Myocyte (in vitro differentiated cells): ENCODE measurements around the gene ROBO2. TPM values are rescaled to one million over a fixed set of nuclear protein-coding genes. Genes with fewer than 3 reads are reported as not detected.

Experiments
- DNase-seq: peaks from one replicate; pipeline ENCODE4 v3.0.0-alpha.2; 2012; ENCODE audit warnings: low read depth
- total RNA-seq: library from RNA; depleted of rRNA; stranded (reverse); fragments of >200 nt; gene quantifications from 2 replicates; pipeline ENCODE4 v1.2.3, GENCODE V29; 2014

Gene ROBO2
- total RNA-seq, 1 donor from 2014 or later: not detected

DNA sequence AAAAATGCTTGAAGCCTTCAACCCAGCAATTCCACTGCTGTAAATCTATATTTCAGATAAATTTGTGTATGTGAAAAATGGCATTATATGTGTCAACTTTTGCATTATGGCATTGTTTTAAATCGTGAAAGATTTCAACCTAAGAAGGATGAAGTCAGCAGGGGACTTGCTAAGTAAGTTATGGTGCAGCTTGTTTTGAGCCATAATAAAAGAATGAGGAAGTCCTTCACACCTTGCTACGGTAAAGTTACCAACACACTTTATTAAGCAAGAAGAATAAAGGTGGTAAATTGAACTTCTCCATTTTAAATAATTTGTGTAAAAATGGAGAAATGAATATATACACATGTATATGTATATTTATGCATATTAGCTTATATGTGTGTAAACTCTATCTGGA, 371.4 kb downstream of the ROBO2 start:
- no peak for DNase-seq

DNA sequence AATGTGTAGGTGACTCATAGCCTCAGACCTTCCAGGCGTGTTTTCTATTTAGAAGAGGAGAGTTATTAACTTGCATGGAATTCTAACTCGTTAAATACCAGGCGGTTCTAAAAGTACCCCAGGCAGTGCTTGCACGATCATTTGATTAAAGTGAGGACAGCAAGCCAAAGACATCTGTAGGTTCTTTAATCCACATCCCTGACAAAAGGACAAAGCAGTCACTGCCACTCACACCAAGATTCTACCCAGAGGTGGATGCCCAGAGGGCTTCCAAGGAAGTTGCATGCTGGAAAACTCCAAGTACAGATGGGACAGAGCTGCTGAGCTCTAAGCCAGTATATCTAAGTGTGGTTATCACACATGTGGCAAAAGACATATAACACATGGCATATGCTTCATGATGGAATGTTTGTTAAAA, 372.1 kb downstream of the ROBO2 start:
- no peak for DNase-seq

DNA sequence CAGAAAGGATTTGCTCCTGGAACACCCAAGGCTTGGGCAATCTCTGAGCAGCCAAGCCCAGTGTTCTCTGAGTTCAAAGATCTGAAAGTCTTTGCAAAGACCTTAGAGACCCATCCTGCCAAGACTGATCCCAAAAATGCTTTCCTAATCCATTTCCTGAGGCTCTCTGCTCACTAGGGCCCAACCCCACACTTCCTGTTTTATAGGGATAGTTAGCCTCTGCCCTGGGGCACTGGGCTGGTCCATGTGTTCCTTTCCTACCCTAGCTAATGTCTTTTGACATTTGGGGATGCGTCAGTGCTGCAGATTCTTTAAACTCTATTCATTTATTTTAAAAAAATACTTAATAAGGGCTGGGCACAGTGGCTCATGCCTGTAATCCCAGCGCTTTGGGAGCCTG, 372.7 kb downstream of the ROBO2 start:
- no peak for DNase-seq

DNA sequence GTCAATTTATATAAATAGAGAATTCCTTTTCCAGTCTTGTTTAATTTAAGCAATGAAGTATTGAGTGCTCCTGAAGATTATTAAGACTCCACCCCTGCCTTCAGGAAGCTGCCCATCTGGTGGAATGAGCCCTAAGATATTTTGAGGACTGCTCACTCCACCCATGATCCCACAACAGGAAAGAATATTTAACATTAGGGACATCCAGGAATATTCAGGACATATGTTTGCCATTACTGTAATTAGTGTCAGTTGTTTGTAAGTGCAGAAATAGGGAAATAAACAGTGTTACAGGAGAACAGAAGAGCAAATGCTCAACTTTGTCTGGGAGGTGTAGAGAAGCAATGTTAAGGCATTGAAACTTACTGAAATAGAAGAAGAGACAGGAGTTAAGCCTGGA, 375.0 kb downstream of the ROBO2 start:
- no peak for DNase-seq

DNA sequence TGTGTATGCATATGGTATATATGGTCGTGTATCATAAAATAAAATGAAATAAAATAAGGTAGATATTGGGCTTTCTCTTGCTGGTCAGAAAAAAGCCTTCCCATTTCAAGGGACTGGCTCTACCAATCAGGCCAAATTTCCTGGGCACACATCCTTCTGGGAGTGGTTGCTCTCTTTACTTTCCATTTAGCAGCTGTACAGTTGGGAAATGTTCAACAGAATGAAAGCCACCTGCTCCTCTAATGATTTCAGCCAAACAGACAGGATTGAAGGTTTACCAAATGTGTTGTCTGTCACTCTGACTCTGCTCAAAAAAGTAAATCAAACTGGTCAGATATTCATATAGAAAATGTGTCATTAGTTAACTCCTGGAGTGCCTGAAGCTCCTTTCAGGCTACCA, 380.4 kb downstream of the ROBO2 start:
- DNase-seq: no peak

DNA sequence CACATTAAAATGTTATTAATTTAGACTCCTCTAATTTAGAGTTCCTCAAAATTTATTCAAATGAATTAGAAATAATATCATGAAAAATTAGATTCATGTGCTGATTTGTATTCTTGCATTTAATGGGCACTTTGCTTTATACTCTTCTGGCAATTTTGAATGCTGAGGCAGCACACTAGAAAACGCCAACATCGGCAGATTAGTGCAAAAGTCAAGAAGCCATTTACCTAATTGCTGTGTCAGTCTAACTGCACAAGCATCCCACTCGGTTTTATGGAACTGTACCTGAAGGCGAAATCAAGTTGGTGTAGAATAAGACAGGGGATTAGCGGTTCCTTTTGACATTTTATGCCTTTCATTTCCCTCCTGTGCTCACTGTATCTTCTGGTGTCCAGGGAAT, 382.0 kb downstream of the ROBO2 start:
- DNase-seq: no peak

DNA sequence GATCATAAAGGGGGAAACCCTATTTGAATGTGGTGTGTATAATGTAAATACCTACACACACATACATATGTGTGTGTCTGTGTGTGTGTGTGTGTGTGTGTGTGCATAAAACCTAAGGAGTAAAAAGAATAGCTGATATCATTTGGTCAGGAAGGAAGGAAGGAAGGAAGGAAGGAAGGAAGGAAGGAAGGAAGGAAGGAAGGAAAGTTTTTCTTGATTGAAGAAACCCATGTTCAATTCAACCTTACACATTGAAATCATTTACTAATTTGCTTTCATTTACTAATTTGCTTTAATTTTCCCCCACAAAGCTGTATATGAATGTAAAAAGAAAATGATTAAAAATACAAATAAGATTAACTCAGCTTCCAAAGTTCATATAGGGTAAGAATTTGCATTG, 386.6 kb downstream of the ROBO2 start:
- DNase-seq: no peak

DNA sequence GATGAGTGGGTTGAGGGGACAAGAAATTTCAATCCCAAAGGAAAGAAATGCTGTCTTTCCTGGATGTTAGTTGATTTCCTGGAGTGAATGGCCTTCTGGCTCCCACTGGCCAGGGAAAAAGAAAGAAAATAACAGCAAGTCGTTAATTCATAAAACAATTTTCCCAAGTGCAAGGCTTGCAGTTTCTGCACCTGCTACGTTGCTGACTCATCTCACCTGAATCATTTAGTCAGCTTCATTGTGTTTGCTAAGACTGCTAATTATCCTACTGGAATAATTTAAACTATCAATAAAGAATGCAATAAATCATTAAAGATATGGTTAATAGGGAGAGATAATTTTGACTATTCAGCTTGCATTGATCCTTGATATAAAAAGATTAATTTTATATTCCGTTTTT, 387.6 kb downstream of the ROBO2 start:
- no peak for DNase-seq

DNA sequence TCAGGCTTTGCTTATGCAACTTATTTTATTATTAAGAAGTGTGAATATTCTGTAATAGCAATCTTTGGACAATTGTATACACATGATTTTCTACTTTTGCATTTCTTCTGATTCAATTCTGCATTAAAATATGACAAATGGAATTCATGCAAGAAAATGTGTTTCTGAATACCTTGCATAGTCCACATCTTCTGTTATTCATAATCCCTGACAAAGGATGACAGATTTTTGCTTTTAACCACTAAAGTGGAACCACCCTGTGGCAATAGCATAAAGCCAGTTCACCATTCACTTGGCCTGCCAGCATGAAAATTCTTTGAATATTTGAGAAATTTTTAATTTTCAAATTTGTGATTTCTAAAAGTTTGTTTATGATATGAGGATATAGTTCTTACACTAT, 397.0 kb downstream of the ROBO2 start:
- DNase-seq: no peak

DNA sequence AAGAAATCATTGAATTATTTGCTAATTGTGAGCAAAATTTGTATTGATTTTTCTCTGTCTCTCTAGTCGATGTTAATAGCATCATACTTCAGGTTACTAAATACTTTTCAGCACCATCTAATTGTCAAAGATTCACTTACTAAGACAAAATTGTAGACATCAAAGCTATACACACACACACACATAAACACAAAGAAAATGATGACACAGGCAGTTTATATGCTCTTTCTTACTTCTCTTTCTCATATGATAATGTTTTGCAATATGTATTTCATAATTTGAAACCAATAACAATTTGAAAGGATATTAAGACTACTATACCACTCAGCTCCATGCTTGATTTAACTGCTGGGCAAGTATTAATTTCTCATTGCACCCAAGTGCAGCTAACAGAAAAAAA, 406.2 kb downstream of the ROBO2 start:
- no peak for DNase-seq

DNA sequence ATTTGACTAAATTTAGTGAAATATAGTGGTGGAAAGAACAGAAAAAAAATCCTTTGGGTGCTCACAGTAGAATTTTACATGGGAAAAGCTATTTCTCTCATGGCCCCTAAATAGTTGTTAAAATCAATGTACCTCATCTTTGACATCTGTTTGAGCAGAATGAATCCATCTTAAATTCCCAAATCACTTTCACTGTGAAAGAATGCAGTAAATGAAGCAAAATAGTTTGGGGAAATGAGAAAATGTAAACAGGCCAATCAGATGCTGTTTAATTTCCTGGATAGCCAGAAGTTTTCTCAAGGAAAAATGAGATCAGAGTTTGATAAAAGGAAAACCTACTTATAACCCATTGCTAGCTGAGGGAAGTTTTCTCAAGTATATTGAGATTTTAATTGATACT, 406.9 kb downstream of the ROBO2 start:
- no peak for DNase-seq

DNA sequence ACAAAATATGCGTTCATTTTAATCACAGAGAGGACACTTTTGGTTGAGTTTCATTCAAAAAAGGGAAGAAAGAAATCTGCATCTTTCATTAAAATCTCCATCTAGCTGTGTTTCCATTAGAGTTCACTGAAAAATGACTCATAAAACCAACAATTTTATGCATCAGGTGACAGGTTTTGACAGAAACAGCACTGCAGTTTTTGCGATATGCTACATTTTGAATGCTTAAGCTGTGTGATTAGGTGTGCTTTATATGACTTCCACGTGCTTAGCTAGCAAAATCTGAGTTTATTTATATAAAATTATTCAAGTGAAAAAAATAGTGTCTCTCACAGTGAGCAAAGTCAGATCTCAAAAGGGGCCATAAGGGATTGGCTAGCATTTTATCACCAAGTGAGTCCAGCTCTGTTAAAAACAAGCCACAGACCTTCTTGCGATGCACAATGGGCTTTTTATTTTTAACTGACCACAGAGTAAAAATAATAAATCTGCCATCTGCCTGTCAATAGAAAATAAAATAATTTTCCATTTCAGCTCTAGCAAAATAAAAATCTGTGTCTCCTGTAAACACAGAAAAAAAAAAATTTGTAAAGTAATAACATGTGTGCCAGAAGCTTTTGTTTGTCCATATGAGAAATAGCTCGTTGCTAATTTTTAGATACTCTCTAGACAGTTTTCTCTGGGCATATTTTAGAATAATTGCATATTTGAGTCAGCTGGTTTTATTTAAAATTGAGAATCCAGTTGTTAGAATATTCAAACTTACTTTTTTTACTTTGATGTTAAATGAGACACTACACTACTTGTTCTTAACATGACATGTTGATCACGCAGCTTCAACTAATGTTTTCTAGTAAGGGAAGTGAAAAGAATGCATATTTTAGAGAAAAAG, 409.8 kb downstream of the ROBO2 start:
- no peak for DNase-seq

DNA sequence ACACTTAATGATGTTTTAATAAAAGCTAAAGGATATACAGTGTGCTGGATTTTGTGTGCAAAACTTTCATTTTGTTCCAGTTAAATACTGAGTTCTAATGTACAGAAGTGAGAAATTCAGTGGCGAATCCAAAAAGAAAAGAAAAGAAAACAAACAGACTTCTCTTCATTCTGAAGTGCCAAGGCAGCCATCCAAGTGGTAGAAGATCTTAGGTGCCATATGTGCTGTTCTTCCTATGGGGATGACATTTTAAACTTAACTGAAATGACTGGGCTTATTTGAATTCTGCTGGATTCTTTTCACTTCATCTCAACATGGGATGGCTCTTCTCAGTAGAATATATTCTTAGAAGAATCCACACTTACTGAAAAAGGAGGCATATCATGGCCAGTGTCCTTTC, 416.5 kb downstream of the ROBO2 start:
- DNase-seq: no peak

DNA sequence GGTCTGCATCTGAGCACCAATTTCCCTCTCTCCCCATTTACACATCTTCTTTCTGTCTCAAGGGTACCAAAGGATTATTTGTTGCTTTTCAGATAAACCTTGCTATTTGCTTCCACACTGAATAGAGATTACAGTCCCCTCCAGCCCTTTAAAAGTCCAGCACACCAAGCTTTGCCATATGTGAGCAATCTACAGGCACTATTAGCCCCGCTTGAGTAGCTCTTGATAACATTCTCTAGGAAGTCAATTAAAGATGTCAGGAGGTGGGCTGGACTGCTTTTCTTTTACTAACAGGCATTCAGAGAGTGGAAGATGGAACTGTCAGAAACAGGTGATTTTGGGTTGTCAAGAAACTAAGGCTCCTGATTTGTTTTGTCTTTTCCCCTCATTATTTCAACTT, 417.0 kb downstream of the ROBO2 start:
- no peak for DNase-seq

DNA sequence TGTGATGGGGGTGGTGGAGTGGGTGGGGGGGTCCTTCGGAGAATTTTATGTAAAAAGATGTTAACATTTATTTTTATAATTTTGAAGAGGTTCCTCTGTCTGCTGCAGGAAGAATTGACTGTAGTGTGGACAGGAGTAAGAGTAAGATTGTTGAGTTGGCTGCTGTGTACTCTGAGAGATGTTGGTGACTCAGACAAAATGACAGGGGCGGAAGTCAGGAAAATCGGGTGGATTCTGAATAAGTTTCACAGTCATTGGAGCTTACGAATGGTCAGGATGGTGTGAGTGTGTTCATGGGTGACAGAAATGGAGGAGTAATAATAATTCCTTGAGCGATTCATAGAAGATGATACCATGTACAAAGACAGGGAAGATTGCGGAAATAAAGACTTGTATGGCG, 420.0 kb downstream of the ROBO2 start:
- no peak for DNase-seq

DNA sequence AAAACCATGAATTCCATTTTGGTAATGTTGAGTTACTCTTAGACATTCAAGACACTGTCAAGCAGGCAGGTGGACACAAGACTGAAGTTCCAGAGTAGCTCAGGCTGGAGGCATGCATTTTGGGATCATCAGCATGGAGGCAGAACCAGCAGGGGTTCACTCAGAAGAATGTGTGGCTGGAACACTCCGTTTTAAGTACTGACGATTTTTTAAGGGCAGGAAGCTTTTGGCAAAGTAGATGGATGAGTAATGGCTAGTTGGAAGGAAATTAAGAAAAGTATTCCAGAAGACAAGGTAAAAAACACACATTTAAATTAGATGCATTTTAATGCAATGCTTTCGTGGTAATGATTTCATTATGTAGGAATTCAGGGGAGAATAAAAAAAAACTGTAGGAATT, 420.4 kb downstream of the ROBO2 start:
- no peak for DNase-seq

DNA sequence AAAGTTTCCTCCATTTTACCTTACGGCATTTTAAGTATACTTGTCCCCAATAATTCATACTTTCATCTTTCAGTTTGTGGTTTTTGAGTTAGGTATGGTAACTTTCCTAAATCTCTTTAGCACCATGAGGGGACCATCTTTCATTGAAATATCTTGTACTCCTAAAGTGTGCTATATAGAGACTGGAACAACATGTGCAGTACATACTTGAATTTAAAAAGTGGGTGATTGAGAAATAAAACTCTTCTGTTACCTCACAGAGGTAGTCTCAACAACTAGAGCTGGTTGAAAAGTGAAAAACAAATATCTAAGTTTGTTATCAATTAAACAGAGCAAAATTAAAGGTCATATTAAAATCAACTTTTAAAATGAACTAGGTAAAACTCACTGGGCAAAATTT, 423.1 kb downstream of the ROBO2 start:
- DNase-seq: no peak

DNA sequence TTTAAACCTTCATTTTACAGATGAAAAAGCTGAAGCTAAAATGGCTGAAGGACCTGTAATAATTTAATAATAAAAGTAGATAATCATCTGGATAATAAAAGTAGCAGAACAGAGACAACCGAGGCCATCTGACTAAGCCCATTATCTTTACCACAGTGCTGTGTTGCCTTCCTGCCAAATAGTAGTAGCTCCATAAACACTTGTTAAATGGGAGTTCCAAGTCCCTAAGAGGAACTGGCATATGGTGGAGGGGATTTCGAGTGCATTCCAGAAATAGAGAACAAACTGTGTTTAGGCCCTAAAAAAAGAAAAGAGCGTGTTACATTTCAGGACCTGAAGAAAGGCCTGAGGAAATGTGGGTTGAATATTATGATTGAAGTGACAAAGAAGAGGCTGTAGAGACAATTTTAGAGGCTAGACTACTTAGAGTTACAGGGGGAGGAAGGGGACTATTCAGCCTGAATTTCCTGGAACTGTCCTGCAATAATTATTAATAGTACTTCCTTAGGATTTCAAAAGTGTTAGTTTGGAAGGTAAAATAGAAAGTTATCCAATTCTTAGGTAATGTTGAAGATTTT, 424.3 kb downstream of the ROBO2 start:
- DNase-seq: no peak

DNA sequence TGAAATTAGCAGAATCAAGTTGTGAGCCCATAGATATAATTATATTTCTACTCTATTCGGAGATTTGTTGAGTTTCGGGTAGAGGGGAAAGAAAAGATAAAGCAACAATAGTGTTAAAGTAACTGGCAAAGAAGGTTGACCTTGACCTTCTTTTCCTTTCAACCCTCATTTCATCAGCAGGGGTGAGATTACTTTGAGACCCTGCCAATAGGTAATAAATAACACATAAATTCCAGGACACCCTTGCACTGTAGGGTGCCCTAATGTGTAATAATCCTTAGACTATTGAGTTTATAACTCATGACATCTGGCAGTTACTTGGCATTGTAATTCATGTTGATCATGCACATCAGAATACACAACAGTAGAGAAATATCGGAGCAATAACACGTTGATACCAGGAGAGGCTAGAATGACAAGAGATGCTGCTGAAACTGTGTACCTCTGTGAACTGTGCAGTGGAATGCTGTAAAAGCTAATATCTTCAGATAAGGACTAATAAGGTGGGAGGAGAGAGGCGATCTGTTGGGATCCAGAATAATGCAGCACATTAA, 426.7 kb downstream of the ROBO2 start:
- no peak for DNase-seq

DNA sequence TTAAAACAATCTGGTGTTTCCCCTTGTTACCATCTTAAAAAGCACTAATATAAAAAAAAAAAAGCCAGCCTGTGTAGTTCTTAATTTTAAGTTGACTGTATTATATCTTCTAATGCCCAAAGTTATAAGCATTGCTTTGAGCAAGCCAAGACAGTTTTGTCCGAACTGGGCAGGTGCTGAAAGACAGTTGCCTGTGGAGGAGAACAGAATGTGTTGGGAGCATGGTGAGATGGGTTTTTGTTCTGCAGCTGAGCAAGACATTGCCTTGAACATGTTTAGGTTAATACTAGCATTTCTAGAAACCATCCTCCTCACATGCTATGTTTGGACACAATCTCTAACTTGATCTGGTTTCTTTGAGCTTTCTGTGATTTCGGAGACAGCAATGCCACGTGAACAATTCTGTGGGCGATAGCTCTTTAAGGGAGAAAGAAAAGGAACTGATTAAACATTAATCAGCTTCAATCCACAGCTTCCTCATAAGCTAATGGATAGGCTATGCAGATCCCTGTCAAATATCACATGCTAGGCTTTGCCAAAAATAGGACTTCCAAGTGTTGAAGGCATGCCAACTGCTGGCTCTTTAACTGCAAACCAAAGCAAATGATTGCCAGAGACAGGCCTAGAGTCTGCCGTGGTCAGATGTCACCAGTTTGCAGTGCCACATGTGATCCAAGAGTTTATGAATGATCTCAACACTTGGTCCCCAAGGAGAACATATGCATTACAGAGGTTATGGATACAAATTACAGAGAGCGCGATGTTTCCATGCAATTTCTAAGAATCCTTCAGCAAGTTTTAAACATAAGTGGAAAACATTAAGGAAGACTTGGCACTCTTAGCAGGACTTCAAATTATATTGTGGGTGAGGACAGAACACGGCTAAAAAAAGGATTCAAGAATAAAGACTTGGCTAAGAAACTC, 428.1 kb downstream of the ROBO2 start:
- no peak for DNase-seq

DNA sequence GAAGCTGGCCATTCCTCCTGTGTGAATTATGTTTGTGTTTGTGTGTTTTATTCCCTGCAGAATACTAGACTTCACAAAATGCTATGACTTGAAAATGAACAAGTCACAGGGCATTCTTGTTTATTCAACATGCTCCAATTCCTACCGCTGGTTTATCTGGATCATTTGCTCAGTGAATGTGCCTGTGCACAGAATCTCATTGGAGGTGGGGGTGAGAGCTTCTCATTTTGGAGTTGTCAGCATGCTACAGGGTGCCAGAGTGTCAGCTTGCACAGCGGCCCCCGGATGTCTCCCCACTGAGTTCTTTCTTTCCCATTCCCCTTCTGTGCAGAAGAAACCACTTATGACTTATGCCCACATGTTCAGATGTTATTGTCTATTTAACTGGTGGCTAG, 428.7 kb downstream of the ROBO2 start:
- no peak for DNase-seq

DNA sequence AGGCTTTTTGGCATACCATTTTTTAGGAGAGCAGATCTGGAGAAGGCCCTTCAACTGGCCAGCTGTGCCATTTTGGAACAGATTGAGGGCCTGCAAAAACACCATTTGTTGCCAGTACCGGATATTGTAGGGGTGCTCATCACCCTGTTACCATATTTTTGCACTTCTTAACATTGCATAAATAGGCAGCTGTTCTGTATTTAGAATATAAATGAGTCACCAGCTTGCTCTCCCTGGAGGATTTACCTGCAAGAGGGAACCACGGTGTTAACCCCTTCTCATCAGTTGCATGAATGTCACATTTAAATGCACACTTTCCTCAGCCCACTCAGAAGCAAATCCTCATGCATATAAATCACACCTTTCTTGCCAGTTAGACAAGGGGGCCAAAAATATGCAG, 435.6 kb downstream of the ROBO2 start:
- DNase-seq: no peak
